CD14-positive monocyte (primary cell): ENCODE measurements around the gene PITPNB. TPM values are rescaled to one million over a fixed set of nuclear protein-coding genes. Genes with fewer than 3 reads are reported as not detected.

Experiments
- DNase-seq, 3 donors: peaks; one replicate each; pipeline ENCODE4 v3.0.0-alpha.2; 2011 to 2022
- H2AFZ ChIP-seq: 2 replicates; pipeline ENCODE4 v1.6.0; 2012; ENCODE audit warnings: mild to moderate bottlenecking, low read depth, low read length, inconsistent platforms; ENCODE audit not compliant: insufficient read depth, poor library complexity, severe bottlenecking
- H3K27ac ChIP-seq, 2 donors: 1 replicate in 1 of 2; 2 replicates in 1 of 2; pipeline ENCODE4 v1.5.1; 2012 to 2013; ENCODE audit warnings: low read length in 2 of 2, control low read depth in 1 of 2, inconsistent platforms in 1 of 2, low read depth in 1 of 2, mild to moderate bottlenecking in 1 of 2
- H3K27me3 ChIP-seq, 2 donors: one replicate each; pipeline versions ENCODE4 v1.6.0 to v1.6.1; 2011 to 2013; ENCODE audit warnings: low read length in 2 of 2; ENCODE audit not compliant: control insufficient read depth in 2 of 2, insufficient read depth in 2 of 2
- H3K36me3 ChIP-seq, 2 donors: replicated peaks in 1 of 2; 1 replicate in 1 of 2; 2 replicates in 1 of 2; pipeline versions ENCODE4 v1.5.1 to v1.6.1; 2012 to 2013; ENCODE audit warnings: low read length in 2 of 2, control low read depth in 1 of 2, inconsistent platforms in 1 of 2, mild to moderate bottlenecking in 1 of 2; ENCODE audit not compliant: insufficient read depth in 2 of 2, control insufficient read depth in 1 of 2
- H3K4me1 ChIP-seq, 2 donors: 1 replicate in 1 of 2; 2 replicates in 1 of 2; pipeline versions ENCODE4 v1.5.1 to v1.6.1; 2012 to 2013; ENCODE audit warnings: low read length in 2 of 2, control low read depth in 1 of 2, inconsistent platforms in 1 of 2, mild to moderate bottlenecking in 1 of 2, moderate library complexity in 1 of 2; ENCODE audit not compliant: insufficient read depth in 2 of 2, control insufficient read depth in 1 of 2
- H3K4me2 ChIP-seq: replicated peaks from 2 replicates; pipeline ENCODE3; 2012; ENCODE audit warnings: low read length, moderate library complexity, mild to moderate bottlenecking; ENCODE audit not compliant: poor library complexity, severe bottlenecking; ENCODE audit errors: extremely low read depth
- H3K4me3 ChIP-seq, 3 experiments: fragments of 200-600 bp in 1 of 3; sonication (generic) in 1 of 3; replicated peaks in 1 of 3; 1 replicate in 2 of 3; 2 replicates in 1 of 3; pipeline ENCODE4 v1.5.1; 2011 to 2013; ENCODE audit warnings: low read length in 3 of 3, mild to moderate bottlenecking in 3 of 3, control low read depth in 2 of 3, low read depth in 2 of 3, inconsistent platforms in 1 of 3, moderate library complexity in 1 of 3
- H3K79me2 ChIP-seq: 2 replicates; pipeline ENCODE4 v1.6.0; 2012; ENCODE audit warnings: mild to moderate bottlenecking, control low read depth, inconsistent platforms, low read length, moderate library complexity; ENCODE audit not compliant: insufficient read depth
- H3K9ac ChIP-seq: 2 replicates; pipeline ENCODE4 v1.6.0; 2017; ENCODE audit warnings: low read length, mild to moderate bottlenecking; ENCODE audit not compliant: insufficient read depth, poor library complexity, severe bottlenecking
- H3K9me3 ChIP-seq, 2 donors: replicated peaks in 1 of 2; 1 replicate in 1 of 2; 2 replicates in 1 of 2; pipeline versions ENCODE4 v1.5.1 to v1.6.1; 2012 to 2013; ENCODE audit warnings: low read length in 2 of 2, control low read depth in 1 of 2; ENCODE audit not compliant: control insufficient read depth in 1 of 2, insufficient read depth in 1 of 2
- H4K20me1 ChIP-seq: 2 replicates; pipeline ENCODE4 v1.6.0; 2012; ENCODE audit warnings: mild to moderate bottlenecking, low read length, control low read depth, moderate library complexity; ENCODE audit not compliant: insufficient read depth
- H3K27ac Mint-ChIP-seq, 7 donors: one replicate each; pipeline ENCODE4 v1.8.0; 2020; ENCODE audit warnings: mild to moderate bottlenecking in 7 of 7, mixed read lengths in 7 of 7, moderate library complexity in 6 of 7, inconsistent platforms in 2 of 7
- H3K27me3 Mint-ChIP-seq, 3 donors: one replicate each; pipeline ENCODE4 v1.8.0; 2021 to 2022; ENCODE audit warnings: low read depth in 3 of 3, mild to moderate bottlenecking in 3 of 3, mixed read lengths in 3 of 3, moderate library complexity in 3 of 3, inconsistent platforms in 1 of 3
- H3K36me3 Mint-ChIP-seq, 2 donors: one replicate each; pipeline ENCODE4 v1.8.0; 2020; ENCODE audit warnings: mixed read lengths in 2 of 2, inconsistent platforms in 1 of 2, mild to moderate bottlenecking in 1 of 2
- H3K4me1 Mint-ChIP-seq: one replicate; pipeline ENCODE4 v1.8.0; 2020; ENCODE audit warnings: mild to moderate bottlenecking, mixed read lengths
- H3K4me3 Mint-ChIP-seq, 2 donors: one replicate each; pipeline ENCODE4 v1.8.0; 2020; ENCODE audit warnings: mild to moderate bottlenecking in 2 of 2, mixed read lengths in 2 of 2, moderate library complexity in 1 of 2
- H3K9me3 Mint-ChIP-seq, 7 donors: one replicate each; pipeline ENCODE4 v1.8.0; 2020 to 2022; ENCODE audit warnings: mixed read lengths in 7 of 7, mild to moderate bottlenecking in 6 of 7, moderate library complexity in 6 of 7, inconsistent platforms in 2 of 7
- WGBS: methylation state at CpG from one replicate; pipeline ENCODE4 v1.1.5; 2013; ENCODE audit warnings: missing lambda C conversion rate; ENCODE audit not compliant: insufficient coverage; 5-methylcytosine and 5-hydroxymethylcytosine counted together
- intact Hi-C, 2 donors: fragments of 100-400 bp; cut with micrococcal nuclease; formaldehyde crosslinking; loops; one replicate each; pipeline versions ENCODE4 v1.15.0 to v1.15.1; 2023
- polyA plus RNA-seq, 3 donors: library from polyadenylated mRNA; depleted of rRNA in 1 of 3; unstranded in 2 of 3; stranded (reverse) in 1 of 3; fragments of 300-500 nt in 2 of 3; fragments of >200 nt in 1 of 3; fragmentation: Illumina TruSeq in 2 of 3; gene quantifications; 1 replicate in 2 of 3; 2 replicates in 1 of 3; pipeline ENCODE4 v1.2.3, GENCODE V29; 2012 to 2021
- TF ChIP-seq, protein P1 (sequence below): fragments of 200-600 bp; IDR thresholded peaks from one replicate; pipeline ENCODE4 v1.8.0; 2022; ENCODE audit warnings: antibody characterized with exemption, mild to moderate bottlenecking

Gene PITPNB
- polyA plus RNA-seq, 3 donors, result 19.2 to 29.1 (median 25.2) TPM

DNA sequence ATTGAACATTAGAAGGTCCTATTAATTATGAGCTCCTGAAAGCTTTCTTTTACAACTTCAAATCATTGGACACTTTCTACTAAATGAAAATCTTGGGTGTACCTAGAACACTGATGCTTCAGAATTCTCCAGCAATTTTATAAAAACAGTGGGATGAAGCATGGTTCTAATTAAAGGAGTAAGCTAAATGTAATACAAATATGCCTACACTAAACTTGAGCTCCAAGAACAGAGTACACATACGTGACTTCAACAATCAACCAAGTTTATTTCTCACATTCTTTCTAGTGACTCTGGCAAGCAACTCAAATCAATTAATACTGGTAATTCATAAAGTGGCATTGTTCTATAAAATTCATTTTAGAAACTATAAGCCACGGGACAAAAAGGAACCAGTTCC is 55.5 kb downstream of the PITPNB start:
- H3K79me2 ChIP-seq, result no peaks in the 10 kb centered on the region
- intact Hi-C loops, result no loop called here
- H3K27ac ChIP-seq, result peak overlapping the region in 1 of 2 donors; percentile 37
- H3K9me3 Mint-ChIP-seq, result no peaks in the 10 kb centered on the region
- H3K36me3 ChIP-seq, result peaks cover 41 to 69% of the 10 kb centered on the region in 2 donors
- WGBS, result no CpG with 5 or more reads among the region's 2 CpGs
- TF ChIP-seq, protein P1, sequence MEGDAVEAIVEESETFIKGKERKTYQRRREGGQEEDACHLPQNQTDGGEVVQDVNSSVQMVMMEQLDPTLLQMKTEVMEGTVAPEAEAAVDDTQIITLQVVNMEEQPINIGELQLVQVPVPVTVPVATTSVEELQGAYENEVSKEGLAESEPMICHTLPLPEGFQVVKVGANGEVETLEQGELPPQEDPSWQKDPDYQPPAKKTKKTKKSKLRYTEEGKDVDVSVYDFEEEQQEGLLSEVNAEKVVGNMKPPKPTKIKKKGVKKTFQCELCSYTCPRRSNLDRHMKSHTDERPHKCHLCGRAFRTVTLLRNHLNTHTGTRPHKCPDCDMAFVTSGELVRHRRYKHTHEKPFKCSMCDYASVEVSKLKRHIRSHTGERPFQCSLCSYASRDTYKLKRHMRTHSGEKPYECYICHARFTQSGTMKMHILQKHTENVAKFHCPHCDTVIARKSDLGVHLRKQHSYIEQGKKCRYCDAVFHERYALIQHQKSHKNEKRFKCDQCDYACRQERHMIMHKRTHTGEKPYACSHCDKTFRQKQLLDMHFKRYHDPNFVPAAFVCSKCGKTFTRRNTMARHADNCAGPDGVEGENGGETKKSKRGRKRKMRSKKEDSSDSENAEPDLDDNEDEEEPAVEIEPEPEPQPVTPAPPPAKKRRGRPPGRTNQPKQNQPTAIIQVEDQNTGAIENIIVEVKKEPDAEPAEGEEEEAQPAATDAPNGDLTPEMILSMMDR, result no peak
- peaks cover 15% of the 10 kb centered on the region for H4K20me1 ChIP-seq
- no peak for DNase-seq
- H3K36me3 Mint-ChIP-seq, result peaks cover 50 to 60% of the 10 kb centered on the region in 2 donors
- H3K27ac Mint-ChIP-seq, result peak overlapping the region in 2 of 7 donors; percentile 63 to 74
- H3K9ac ChIP-seq, result no peak overlapping the region
- no peaks in the 10 kb centered on the region for H3K27me3 ChIP-seq
- H3K4me3 ChIP-seq, result no peak overlapping the region
- peaks cover 21% of the 10 kb centered on the region for H3K4me1 Mint-ChIP-seq
- H3K27me3 Mint-ChIP-seq, result peaks cover 0 to 2% (median 0%) of the 10 kb centered on the region in 3 donors
- H3K4me2 ChIP-seq, result no peak overlapping the region
- no peak overlapping the region for H3K4me3 Mint-ChIP-seq
- no peaks in the 10 kb centered on the region for H3K9me3 ChIP-seq
- H3K4me1 ChIP-seq, result peaks cover 4 to 18% of the 10 kb centered on the region in 2 donors
- H2AFZ ChIP-seq, result no peak overlapping the region

DNA sequence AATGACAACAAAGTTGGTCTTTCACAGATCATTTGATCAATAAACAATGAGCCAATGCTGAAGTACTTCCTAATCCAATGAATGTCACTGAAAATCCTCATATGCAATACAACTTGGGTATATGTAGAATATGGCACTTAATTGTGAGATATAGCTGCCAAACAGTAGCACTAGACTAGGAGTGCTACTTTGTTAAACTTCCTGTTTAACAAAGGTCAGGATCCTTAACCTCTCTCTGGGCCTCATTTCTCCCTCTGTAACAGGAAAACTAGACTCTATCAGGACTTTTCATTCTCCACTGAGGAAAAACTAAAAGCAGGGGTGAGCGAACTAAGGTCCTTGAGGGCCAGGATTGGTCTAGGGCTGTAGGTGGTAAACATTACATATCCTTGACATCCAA is 56.1 kb downstream of the PITPNB start:
- Mint-ChIP-seq H3K4me3 (no peak overlapping the region), H3K9me3 (no peaks in the 10 kb centered on the region), H3K36me3 (peaks cover 50 to 62% of the 10 kb centered on the region in 2 donors), H3K27ac (peak overlapping the region in 2 of 7 donors; percentile 65 to 74), H3K4me1 (peaks cover 21% of the 10 kb centered on the region), H3K27me3 (peaks cover 0 to 2% (median 0%) of the 10 kb centered on the region in 3 donors)
- H3K4me3 ChIP-seq, result no peak overlapping the region
- no CpG with 5 or more reads among the region's 1 CpG for WGBS
- no peaks in the 10 kb centered on the region for H3K9me3 ChIP-seq
- TF ChIP-seq, protein P1, result no peak
- H3K27ac ChIP-seq, result peak overlapping the region in 1 of 2 donors; percentile 37
- no peaks in the 10 kb centered on the region for H3K27me3 ChIP-seq
- no peak overlapping the region for H3K9ac ChIP-seq
- peaks cover 15% of the 10 kb centered on the region for H4K20me1 ChIP-seq
- H3K4me2 ChIP-seq, result no peak overlapping the region
- intact Hi-C loops, result no loop called here
- peaks cover 4 to 18% of the 10 kb centered on the region in 2 donors for H3K4me1 ChIP-seq
- no peak overlapping the region for H2AFZ ChIP-seq
- no peaks in the 10 kb centered on the region for H3K79me2 ChIP-seq
- DNase-seq, result no peak
- peaks cover 47 to 69% of the 10 kb centered on the region in 2 donors for H3K36me3 ChIP-seq
